HG03159 (cell line): ENCODE measurements around the gene FAM216B.
"Not testable (repeated sequence)": the region's sequence is repeated elsewhere in the genome, so short reads cannot be mapped to it uniquely, and the experiment has no call there.

Experiments
- ATAC-seq: cut with Tn5 transposase; IDR thresholded peaks from one replicate; pipeline ENCODE4 v1.9.1; 2021; ENCODE audit warnings: mild to moderate bottlenecking, moderate library complexity; ENCODE audit not compliant: unreplicated experiment

FAM216B gene

DNA sequence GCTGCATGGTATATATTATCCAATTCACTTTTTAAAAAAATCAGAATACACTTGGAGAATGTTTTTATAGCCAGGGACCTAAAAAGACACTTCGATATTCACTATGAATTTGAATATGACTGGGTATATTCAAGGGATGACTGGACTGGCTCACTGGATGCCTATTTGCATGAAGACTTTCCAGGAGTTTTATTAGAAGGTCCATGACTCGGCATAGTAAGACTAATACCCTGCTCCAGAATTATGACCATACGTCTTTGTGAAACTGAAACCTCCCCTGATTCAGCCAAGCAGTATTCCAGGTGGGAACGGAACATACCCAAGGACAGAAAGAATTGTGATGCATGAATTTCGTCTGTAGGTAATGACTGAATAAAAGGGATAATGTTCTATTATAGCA lies 3.9 kb upstream of the FAM216B start:
- ATAC-seq, result no peak

DNA sequence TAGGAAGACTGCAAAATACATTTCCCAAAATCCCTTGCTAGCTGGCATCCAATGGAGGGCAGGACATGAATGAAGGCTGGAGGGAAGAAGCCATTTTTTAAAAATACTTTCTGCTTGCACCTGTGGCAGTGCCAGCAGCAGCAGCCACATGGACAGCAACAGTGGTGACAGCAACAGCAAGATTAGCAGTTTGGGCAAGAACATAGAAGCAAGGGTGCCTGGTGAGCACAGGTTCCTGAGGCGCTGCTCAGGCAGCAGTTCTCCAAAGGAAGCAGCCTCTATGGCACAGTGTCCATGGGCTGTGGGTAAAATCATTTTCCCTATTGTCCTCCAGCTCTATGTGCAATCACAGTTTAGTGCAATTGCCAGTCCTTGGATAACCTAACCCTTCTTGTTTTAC lies 1.3 kb upstream of the FAM216B start:
- no peak for ATAC-seq

DNA sequence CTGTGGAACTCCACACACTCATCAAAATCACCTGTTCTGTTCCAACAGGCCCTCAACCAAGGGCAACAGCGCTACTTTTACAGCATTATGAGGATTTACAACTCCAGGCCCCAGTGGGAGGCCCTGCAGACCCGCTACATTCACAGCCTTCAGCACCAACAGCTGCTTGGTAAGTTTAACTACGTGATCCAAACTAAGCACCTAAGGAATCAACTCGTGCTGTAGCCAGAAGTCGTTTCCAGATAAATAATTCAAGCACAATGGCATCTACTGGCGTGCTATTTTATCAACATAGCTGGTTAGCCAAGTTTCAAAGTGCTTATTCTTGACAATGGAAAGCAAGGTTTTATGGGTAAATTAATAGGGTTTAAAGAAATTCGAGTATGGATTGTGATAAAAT lies 5.3 kb downstream of the FAM216B start:
- no peak for ATAC-seq

DNA sequence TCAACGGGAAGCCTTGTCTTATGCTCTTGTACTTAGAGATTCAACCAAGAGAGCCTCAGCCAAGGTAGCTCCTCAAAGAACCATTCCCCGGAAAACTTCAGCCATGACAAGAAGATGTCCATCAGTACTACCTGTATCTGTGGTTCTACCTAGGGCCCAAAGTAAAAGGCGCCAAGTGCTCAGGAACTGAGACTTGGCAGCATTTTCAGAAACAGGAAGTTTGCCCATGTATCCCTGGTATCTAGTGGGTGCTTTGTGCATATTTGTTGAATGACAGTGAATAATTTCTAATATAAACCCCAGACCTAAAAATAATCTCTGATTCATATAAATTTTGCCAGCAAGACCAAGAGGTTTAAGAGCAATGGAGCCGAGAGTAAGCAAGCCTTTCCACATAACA lies 7.2 kb downstream of the FAM216B start:
- ATAC-seq, result no peak

DNA sequence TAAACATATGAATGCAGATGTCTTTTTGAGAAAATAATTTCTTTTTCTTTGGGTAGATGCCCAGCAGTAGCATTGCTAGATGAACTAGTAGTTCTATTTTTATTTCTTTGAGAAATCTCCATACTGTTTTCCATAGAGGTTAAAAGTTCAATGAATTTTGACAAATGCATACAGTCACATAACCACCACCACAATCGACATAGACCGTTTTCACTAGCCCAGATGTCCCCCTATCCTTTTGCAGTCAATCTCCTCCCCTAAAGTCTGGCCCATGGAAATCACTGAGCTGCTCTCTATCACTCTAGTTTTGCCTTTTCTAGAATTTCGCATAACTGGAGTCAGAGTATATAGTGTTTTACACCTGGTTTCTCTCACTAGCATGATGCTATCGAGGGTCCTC lies 10.8 kb downstream of the FAM216B start:
- no peak for ATAC-seq

DNA sequence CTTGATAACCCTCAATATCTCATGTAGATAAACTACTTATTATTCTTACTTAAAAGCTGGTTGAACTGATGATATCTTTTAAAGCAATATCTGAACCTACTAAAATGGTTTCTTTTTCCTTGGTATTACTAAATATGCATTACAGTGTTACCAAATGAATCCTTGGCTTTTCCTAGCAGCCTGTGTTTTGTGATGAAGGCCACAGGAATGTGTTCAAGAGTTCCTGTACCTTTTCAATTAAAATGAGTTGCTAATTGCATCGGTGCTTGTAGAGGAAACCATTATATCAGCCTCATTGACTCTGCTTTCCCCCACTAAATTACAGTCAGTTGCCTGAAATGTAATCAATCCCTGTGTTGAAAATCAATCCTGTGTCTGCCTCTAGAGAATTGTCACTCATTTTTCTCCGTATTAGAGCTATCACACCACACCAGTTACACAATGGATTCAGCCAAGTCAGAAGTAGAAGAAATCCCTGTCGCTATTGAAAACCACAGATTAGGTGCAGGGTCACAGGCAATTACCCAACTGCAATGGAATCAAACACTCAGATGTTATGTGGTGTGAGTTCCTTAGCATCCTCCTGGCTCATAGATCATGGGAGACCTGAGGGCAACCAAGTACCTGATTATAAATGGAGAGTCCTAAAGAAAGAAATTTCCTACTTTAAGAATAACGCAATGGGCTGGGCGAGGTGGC lies 13.3 kb downstream of the FAM216B start:
- no peak for ATAC-seq

DNA sequence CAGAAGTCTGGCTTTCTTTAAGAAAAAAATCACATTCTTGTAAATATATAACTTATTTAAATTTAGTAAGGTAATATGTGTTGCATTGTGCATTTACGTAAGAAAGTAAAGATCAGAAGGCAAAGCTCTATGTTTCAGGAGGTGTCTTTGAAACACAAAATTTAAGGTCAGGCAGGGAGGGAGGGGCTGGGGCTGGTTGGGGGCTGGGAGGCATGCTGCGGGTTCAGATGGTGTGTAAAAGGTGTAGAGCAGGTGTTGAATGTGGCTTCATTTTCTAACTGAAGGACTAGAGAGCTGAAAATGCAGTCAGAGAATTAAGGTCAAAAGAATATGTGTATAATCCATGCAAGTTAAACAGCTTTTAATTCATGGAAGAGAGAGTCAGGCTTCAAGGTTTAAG lies 14.3 kb downstream of the FAM216B start:
- no peak for ATAC-seq

DNA sequence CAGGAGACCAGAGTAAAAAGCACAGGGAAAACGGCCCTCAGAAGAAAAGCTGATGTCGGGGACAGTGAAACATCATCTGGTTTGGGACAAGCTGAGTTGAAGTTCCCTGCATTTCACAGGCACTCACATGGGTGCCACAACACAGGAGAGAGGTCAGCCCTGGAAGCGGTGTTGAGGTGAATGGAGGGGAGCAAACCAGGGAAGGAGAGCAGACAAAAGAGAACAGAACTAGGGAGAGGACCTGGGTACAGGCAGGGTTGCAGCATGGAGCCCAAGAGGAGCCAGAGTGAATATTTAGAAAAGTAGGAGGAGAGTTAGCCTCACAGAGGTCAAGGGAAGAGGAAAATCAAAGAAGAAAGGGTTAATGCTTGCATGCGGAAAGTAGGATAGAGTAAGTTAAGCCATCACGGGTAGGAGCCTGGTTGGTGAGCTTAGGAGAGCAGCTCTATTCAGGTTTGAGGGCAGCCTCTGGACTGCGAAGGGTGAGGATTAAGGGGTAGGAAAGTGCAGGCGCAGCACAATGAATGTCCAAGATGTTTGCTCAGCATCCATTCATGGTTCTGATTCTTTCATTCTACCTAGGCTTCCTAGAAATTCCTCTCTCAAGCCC lies 15.5 kb downstream of the FAM216B start:
- ATAC-seq, result no peak

DNA sequence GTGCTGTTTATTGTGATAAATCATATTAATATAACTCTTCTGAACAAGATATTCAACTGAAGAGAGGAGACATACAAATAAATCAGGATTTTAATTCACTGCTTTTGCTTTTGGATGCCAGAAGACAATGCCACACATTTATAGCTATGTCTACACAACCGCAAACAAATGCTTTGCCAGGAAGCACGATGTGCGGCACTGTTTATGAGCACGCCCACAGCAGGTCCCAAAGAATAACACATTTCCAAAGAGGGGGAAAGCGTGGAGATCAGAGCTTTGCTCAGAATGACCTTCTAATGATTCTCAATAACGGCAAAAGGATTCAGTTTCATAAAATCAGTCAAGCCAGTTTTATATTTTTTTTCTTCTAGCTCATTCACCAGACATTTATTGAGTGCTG lies 16.7 kb downstream of the FAM216B start:
- ATAC-seq, result no peak

DNA sequence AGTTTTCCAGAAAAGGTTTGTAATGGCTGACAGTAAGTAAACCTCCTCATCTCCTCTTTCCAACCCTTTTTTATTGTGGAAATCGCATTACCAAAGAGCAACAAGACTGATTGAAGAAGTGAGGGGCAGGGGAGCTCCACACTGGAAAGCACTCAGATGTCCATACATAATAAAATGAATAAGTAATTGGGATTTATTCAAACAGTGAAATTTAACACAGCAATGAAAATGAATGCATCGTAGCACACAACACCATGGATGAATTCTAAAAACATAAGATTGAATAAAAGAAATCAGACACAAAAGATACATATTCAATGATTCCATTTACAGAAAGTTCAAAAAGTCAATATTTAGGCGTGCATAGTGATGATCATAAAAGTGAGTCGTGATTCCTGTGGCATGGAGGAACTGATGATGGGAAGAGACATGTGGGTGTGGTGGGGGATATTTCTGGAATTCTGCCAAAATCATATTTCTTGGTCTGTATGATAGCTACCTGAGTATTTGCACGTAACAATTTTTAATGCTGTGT lies 18.8 kb downstream of the FAM216B start:
- no peak for ATAC-seq

DNA sequence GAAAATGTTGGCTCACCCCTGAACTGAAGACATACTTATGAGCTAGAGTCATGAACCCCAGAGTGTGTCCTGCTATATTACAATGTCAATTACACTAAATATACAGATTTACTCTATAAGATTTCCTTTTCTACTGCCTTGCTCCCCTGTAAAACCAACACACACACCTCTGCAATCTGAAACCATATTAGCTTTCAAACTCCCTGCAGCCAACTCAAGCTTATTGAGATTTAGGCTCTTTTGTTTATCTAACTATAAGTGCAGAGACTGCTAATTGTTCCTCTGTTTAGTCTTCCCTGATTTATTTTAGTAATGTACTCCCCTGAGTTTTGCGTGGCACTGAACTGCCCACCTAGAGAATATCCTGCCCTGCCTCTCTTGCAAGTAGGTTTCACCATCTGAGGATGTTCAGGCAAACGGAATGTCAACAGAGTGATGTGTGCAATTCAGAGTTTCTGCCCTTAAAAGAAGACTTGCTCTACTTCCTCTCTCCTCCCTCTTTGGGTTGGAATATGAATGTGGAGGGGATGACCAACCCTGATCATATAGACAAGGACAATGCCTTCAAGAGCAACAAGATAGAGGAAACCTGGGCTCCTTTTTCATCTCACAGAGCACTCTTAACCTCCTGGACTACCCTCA lies 22.3 kb downstream of the FAM216B start:
- ATAC-seq, result no peak

DNA sequence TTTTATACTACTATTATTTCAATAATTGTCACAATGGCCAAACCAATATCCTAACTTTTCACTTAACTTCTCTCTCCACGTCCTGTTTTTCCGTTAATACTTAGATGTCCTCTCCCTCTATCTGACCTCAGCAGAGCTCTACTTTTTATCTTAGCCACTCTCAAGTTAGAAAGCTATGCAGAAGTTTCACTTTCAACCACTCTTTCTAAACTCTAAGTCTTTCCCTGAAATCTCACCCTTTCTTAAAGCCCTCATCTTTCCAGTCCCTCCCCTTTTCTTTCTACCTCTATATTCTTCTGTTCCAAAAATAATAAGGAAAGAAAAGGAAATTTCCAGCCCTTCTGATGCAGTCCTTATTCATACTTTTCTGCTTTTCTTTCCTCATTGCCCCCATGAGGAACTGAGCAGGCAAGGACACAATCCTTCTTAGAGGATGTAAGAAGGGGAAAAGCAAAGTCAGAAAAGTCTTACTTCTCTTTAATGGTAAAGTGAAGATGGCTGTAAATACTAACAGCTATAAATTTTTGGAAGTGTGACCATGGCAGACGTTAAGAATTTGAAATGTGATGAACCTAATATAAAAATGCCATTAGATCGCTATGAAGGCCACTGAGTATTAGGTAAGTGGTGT lies 23.0 kb downstream of the FAM216B start:
- ATAC-seq, result no peak

DNA sequence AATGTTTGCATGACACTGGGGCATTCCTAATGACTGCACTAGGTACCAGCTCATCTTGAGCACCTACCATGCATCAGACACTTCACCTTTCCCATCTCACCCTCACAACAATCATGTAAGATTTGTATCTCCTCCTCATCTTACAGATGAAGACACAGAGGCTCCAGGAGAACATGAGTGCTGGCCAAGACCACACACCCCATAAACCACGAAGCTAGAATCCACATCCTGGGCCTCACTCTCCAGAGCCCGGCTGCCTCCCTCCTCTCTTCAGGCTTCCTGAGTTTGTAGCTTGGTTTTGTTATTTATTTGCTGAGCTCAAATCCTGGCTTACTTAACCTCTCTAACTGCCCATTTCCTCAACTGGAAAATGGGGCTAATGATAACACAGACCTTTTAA lies 25.9 kb downstream of the FAM216B start:
- ATAC-seq, result no peak

DNA sequence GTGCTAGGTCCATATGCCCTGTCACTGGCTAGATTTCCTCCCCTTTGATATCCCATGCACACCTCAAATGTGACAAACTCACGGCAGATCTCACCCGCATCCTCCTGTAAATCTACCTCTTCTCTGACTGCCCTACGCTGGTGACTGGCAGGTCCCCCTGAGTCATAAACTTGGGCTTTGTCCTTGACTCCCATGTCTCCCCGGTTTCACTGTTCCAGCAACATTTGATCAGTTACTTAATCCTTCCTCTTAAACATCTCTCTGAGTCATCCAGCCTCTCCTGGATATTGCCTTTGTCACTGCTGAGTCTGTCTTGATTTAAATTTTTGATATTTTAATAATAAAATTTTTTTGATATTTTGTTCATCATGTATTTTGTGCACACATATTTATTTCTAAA lies 26.5 kb downstream of the FAM216B start:
- no peak for ATAC-seq

DNA sequence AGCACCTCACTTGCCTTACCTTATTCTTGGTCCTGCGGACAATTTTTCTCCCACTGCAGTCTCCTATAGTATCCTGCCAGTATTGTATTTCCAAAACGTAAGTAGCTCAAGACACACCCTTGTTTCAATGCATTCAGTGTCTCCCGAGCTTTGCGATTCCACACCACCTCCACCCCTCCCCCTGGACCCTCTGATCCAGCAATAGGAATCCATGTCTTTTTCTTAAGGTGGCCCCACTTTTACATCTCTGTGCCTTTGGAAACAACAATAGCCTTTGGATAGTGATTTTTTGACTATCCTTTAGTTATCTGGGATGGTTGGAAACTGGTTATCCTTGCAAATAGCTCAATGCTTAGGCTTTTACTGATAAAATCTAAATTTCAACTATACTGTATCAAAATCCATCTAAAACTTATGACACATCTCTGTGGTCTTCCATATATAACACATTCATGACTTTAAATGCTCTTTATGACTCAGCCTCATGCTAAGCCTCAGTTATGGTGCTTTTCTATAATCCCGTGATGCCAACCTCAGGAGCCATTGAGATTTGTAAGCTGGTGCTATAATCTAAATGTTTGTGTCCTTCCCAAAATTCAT lies 27.1 kb downstream of the FAM216B start:
- ATAC-seq, result no peak

DNA sequence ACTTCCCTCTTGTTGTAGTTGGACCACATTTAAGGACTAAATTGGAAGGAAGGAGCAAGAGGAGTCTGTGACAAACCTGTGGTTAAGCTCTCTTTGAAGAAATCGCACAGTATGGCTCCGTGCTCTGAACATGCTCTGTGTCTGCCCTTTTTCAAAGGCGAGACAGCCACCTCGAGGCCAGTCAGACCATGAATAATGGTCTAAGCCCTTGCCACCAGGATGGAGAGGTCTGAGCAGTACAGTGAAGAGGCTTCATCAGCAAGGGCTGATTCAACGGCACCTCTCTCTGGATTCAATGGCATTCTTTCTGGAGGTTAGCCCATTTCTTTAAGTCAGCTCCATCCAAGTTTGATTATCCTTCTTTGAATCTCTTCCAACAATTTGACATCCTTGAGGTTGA lies 30.9 kb downstream of the FAM216B start:
- ATAC-seq, result no peak

DNA sequence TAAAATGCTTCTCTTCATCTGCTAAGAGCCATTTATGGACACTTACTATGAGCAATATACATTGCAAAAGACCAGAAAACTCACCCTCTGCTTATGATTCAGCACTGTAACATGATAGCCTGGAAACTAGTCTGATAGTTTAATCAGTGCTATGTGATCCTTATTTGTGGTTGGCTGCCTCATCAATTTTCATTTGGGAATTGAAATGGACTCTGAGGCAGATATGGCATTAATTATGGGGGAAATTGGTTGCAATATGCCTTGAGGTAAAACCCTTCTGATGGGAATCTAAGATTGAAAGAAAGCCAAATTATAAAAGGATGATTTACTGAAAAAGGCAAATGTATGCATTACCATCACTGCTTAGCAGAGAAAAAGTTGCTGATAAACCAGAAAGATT lies 33.5 kb downstream of the FAM216B start:
- no peak for ATAC-seq

DNA sequence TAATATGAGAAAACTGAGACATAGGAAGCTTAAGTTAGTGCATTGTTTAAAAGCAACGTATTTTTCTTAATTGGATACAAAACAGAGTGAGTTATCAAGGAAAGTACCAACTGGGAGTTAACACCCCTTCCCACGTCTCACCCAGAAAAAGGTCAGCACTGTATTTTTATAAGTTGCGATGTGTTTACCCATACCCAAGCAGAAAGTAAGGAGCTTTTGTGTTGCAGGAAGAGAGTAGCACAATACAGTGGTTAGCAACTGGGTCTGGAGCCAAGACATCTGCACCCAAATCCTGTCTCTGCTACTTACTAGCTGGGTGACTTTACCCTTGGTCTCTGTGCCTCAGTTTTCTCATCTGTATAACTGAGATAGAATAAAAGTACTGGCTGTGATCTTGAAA lies 34.3 kb downstream of the FAM216B start:
- no peak for ATAC-seq

DNA sequence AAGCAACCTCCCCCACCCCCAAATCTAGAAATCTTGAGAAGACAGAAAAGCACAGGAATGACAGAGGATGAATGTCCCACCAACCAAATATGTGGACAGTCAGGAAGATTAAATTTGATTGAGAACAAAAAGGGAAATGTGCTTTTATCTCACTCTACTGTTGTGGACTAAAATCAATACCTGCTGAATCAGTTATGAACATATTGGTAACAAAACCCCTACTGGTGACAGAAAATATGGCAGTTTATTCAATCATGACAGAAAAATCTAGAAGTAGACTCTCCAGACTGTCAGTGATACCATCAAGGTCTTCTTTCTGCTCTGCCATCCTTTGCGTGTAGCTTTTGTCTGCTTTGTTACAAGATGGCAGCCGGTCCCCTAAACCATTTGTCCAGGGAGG lies 35.2 kb downstream of the FAM216B start:
- no peak for ATAC-seq

DNA sequence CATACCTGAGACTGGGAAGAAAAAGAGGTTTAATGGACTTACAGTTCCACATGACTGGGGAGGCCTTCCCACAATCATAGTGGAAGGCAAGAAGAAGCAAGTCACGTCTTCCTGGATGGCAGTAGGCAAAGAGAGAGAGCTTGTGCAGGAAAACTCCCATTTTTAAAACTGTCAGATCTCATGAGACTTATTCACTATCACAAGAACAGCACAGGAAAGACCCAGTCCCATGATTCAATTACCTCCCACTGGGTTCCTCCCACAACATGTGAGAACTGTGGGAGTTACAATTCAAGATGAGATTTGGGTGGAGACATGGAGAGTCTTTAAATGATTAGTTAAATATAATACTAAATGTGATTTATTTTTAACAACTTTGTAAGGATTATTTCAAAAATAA lies 38.3 kb downstream of the FAM216B start:
- not testable (repeated sequence) for ATAC-seq

DNA sequence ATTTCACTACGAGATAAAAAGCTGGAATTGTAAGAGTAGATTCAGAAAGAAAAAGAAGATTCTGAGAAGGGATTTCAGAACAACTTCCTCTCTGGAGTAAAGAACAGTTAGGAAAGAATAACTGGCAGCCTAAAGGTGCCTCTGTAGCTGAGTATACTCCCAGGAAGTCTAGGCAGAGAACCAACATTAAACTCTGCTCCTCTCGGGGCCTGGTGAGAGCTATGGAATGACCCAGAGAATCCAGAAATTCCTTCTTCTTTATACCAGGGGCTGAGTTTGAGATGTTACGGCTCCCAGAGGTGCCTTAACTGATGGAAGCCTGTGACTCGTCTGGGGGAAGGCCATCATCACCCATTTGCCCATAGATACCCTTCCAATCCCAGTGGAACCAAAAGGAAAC lies 39.1 kb downstream of the FAM216B start:
- ATAC-seq, result no peak
